Measurements from ENCODE around the gene LTN1.
"Not testable (repeated sequence)": the region's sequence is repeated elsewhere in the genome, so short reads cannot be mapped to it uniquely, and the experiment has no call there.

LTN1 gene

DNA sequence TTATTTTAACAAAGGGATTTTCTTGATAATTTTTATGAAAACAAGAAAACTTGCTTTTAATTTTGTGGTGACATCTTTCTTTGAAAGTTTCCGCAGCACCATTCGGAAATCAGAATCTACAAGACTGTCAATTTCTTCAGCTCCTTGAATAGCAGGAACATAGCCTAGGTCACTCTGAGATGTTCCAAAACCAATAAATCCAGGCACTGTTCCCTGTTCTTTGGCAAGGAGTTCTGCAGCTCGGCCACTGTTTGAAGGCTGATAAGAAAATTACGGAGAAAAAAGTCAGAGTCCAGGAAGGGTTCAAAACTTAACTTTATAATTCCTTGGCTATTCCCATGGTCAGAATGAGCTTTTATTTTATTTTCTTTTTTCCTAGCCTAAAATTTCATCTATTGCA, 6.0 kb downstream of the LTN1 start:
- DNase-seq, result no peak

DNA sequence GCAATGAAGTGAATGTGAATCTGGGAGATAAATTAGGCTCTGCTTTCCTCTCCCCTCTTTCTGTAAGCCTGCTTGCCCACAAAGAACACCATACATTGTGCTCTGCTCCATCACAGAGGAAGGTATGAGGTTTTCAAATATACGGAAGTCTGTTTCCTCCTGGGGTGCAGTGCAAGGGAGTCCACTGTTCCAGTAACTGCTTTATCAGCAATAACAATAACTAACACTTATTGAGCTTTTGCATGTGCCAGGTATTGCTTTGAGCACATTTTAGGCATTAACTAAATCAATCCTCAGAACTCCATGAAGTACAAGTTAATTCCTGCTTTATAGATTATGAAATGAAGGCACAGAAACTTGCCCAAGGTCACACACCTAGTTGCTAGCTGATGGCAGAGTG, 10.0 kb downstream of the LTN1 start:
- DNase-seq, result no peak

DNA sequence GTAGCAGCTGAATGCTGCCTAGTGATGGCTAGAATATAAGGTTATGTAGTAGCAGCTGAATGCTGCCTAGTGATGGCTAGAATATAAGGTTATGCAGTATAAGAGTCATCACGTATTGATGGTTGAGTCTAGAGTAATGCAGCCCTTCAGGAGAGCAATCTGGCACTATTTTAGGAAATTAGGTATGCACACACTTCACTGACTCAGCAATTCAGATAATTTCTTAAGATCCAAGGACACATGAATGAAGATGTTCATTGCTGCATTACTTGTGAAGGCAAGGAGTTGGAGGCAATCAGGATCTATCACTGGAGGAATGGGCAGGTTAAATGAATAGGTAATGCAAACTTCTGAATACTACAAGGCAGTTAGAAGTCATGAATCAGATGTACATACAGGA, 13.6 kb downstream of the LTN1 start:
- DNase-seq, result no peak

DNA sequence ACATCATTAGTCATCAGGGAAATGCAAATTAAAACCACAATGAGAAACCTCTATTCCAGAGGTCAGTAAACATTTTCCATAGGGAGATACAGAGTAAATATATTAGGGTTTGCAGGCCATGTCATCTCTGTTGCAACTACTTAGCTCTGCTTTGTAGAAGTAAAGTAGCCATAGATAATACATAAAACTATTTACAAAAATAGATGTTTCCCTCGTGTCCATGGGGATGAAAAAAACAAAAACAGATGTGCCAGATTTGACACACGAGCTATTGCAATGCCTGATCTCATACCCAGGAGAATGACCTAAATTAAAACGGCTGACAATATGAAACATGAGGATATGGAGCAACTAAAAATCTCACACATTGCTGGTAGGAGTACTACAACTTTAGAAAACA, 17.3 kb downstream of the LTN1 start:
- DNase-seq, result no peak

DNA sequence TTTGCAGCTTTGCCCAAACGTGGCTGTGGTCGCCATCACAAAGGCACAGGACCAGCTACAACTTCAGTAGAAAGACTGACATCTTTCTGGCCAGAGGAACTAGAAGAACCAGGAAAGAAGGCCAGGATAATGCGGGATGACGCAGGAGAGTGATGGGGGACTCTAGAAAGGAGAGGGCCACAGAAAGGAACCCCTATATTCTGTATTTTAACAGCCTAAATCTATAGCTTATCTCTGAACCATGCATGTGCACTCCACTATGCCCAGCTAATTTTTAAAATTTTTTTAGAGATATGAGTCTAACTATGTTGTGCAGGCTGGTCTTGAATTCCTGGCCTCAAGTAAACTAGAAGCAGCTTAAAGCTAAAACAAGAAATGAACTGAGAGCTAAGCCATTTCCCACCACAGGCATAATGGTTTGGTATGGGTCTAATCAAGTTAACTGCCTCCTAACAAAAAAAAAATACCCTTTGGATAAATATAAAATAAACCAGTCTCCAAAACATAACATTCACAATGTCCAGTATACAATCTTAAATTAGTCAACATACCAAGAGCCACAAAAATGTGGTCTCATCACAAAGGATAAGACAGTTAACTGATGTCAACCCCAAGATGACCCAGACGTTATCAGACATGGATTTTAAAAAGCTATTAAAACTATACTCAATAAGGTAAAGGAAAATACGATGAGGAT, 18.0 kb downstream of the LTN1 start:
- no peak for DNase-seq

DNA sequence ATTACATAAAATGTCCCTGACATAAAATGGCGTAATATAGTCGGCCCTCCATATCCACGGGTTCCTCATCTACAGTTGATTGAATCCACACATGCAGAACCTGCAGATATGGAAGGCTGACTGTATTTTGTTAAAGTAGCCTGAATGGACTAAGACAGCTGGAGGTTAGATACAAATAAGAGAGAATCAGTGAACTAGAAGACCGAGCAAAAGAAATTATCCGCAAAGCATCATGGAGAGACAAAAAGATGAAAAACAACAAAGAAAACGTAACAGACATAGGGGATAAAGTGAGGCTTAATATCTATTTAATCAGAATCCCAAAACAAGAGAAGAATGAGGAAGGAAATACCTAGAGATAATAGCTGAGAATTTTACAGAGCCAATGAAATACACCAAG, 20.3 kb downstream of the LTN1 start:
- DNase-seq, result no peak

DNA sequence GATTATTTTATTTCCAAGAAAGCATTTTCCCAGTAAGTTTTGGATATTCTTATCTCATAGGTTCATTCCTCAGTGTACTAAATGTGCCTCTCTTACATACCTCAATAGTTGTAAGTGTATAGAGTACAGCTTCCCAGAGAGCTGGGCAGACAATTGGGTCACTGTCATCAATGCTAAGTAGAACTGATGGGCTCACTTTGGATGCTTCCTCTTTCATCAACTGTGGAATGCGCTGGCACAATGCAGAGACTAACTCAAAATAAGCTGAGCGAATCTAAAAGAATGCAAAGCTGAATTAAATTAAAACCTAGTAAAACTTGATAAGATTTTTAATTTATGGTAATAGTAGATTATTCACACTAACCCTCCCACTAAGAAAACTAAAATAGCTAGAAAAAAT, 21.5 kb downstream of the LTN1 start:
- no peak for DNase-seq

DNA sequence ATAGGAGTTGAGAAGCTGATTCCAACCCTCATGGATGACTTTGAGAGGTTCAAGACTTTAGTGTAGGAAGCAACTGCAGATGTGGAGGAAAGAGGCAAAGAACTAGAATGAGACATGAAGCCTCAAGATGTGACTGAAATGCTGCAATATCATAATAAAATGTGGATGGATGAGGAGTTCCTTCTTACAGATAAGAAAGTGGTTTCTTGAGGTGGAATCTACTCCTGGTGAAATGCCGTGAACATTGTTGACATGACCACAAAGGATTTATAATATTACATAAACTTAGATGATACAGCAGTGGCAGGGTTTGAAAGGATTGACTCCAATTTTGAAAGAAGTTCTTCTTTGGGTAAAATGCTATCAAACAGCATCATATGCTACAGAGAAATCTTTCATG, 28.8 kb downstream of the LTN1 start:
- DNase-seq, result no peak

DNA sequence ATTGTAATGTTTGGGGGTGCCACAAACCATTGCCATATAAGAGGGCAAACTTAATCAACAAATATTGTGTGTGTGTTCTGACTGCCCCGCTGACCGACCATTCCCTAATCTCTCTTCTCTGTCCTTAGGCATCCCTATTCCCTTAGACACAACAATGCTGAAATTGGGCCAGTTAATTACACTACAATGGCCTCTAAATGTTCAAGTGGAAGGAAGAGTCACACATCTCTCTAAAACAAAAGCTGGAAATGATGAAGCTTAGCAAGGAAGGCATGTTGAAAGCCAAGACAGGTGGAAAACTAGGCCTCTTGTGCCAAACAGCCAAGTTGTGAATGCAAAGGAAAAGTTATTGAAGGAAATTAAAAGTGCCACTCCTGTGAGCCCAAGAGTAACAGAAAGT, 30.2 kb downstream of the LTN1 start:
- no peak for DNase-seq

DNA sequence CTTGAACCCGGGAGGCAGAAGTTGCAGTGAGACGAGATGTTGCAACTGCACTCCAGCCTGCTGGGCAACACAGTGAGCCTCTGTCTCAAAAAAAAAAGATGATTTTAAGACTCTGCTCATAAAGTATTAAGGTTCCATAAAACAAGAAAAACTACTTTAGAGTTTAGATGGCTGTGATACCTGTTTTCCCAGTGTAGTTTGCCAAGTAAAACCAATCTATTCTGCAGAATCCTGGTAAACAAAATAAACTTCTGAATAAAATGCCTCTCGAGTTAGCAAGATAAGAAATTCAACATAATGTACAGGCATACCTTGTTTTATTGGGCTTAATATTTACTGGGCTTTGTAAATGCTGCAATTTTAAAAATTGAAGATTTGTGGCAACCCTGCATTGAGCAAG, 30.8 kb downstream of the LTN1 start:
- DNase-seq, result no peak

DNA sequence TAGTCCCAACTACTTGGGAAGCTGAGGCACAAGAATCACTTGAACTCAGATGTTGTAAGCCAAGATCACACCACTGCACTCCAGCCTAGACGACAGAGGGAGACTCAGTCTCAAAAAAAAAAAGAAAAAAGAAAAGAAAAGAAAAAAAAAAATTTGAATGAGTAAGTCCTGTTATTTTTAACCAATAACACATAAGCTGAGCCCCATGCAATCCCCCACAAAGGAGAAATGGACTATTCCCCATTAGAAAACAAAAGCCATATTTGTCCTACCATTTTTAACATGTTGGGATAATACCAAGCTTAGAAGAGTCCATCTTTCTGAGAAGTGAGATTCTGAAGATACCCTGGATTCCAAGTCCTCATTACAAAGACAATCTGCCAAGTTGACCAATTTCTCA, 32.4 kb downstream of the LTN1 start:
- DNase-seq, result no peak

DNA sequence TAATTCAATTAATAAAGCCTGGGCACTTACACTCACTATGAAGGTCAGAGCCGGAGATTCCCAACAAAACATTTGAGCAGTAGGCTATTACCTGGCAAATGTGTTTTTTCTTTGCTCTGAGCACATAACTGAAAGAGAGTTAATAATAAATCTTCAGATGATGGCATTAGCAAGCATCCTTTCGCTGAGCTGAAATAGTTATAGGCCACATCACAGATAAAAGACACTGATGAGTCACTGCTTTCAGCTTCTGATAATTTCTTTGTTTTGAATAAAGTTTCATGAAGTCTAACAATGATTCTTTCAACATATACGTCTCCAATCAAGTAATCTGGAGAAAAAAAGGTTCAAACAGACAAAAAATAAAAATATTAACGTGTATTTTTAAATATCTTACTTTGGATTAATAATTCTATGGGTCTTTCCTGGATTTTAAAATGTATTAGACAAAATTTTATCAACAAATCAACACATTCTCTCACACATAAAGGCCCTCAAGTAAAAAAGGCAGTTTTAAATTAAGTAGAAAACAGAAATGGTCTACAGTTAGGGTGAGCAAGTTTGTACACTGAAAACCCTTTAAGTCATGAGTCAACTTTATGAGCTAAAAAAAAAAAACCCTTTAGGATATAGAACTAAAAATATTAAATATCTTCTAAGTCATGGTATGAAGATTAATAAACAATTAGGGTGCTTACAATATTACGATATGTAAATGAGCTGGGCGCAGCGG, 33.1 kb downstream of the LTN1 start:
- DNase-seq, result no peak

DNA sequence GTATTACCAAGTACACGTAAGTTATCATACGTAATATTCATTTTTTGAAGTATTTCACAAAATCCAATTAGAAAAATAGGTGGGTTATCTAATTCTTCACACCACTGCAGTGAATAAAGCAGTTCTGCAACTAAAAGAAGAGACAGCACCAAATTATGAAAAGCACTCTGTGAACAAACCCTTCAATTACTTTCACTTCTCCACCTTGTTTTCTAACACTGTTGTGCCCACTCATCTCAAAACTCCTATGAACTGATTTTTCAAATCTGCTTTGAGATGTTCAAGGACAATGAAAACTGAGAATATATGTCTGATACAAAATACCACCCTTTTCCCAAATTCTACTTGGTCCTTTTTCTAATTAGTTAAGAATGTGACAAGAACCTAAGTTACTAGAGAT, 39.4 kb downstream of the LTN1 start:
- no peak for DNase-seq

DNA sequence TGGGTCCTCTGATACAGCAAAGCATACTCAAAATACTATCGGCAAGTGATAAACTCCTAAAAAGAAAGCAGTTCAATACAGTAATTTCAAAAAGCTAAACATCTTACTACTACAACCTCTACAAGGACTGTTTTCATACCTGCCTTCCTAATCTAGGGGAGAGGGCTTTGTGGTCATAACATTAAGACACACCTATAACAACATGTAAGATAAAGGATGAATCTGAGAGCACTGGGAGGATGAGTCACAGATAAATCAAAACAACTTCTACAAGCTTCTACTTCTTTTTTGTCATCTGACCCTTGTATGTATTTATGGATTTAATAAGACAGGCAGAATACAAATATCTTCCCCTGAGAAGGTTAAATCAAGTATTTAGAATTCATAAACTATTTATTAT, 40.0 kb downstream of the LTN1 start:
- no peak for DNase-seq

DNA sequence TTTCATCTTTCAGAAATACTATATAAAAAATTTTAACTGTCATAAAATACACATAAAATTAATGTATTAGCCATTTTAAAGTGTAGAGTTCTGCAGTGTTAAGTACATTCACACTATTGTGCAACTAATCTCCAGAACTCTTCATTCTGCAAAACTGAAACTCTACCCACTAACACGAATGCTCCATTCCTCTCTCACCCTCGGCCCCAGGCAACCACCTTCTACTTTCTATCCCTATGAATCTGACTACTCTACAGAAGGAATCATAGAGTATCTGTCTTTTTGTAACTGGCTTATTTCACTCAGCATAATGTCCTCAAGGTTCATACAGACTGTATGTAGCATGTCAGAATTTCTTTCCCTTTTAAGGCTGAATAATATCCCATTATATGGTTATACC, 43.4 kb downstream of the LTN1 start:
- no peak for DNase-seq

DNA sequence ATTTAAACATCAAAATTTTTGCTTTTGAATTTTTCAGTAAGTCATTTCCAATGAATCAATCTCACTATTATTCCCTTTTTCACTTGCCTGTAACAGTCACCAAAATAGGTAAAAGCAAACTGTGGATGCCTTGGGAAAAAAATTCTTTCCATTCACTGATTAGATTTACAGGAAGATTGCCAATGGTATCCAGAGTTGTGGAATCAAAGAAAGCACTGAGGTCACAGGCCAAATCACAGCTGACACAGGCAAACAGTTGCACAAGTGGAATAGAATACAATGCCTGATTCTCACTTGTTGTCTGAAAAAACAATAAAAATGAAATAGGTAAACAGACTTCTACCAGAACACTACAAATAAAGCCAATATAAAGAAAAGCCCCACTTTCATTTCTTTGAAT, 48.4 kb downstream of the LTN1 start:
- no peak for DNase-seq

DNA sequence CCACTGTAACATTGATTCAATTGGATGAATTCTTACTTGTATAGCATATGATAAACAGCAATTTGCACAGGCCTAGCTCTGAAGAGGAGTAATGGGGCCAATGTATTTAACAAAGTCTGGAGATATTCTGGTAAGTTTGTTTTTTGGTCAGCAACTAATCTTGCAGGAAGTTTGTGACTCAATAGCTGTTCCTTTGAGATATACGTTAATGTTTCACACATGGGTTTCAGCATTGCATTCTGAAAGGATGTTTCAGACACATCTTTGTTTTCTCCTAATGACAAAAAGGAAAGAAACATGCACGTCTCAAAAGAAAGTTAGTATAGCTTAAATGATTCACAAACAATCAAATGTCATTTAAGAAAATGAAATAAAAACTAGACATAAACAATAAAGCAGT, 49.0 kb downstream of the LTN1 start:
- no peak for DNase-seq

DNA sequence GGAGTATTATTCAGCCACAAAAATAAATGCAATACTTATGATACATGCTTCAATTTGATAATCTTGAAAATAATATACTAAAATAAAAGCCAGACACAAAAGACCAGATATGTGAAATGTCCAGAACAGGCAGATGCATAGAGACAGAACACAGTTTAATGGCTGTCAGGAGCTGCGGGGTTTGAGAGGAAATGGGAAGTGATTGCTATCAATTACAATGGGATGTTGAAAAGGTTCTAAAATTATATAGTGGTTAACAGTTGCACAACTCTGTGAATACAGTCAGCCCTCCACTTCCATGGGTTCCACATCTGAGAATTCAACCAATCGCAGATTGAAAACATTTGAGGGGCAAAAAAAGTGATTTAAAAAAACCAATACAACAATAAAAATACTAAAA, 54.0 kb downstream of the LTN1 start:
- DNase-seq, result no peak

DNA sequence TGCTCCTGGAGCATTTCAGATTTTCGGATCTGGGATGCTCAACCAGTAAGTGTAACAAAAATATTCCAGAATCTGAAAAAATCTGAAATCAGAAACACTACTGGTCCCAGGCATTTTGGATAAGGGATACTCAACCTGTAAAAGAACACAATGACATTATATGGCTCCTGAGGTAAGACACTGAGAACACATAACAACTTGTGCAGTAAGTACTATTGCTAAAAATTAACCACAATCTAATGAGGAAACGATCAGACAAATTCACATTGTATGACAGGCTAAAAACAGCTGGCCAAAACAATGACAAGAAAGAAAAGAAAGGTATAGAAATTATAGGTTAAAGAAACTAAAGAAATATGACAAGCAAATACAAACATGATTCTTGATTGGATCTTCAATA, 54.9 kb downstream of the LTN1 start:
- DNase-seq, result no peak

DNA sequence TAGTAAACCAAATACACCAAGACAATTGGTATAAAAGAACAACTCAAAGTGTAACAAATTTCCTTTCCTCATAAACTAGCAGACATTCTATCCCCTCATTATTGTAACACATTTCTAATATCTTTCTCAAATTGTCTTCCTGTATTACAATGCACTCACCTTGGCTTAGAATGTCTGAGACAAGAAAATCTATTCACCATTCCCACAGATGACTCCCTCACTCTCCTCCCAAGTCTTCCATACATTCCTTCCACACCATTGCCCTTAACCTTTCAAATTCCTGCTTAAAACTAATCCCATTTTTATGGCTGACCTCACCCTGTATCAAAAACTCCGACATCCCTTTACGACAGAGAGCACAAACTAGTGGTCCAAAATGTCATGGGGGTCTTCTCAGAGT, 56.0 kb downstream of the LTN1 start:
- DNase-seq, result no peak

DNA sequence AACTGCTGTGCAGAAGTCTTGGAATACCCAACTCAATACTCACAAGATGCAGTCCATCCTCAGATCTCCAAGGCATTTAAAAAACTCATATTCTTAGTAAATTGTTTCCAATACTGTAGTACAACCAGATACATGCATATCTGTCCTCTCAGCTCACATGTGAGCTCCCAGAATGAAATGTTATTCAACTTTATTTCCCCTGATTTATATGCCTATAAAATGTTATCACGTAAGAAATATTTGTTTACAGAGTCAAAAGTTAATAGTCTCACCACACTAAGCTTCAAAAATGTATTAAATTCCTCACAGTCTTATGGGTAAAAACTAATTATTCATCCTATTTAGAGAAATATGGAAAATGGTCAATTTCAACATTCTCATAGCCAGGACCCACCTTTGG, 56.6 kb downstream of the LTN1 start:
- no peak for DNase-seq

DNA sequence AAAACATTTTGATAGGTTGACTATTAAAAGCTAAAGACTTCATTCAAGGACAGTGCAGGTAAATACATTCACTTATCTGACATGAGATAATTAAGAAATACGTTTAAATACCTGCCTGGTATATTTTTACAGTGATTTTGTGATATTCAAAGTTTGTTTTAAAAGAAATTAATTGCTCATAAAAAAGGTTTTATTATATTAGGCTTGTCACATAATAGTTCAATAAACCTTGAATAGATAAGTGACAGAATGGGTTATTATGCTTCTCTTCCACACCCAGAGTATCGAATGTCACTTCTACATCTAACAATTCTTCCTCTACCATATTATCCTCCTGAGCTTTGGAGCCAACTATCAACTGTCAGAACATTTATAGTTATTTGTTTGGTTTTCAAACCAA, 60.0 kb downstream of the LTN1 start:
- DNase-seq, result no peak

DNA sequence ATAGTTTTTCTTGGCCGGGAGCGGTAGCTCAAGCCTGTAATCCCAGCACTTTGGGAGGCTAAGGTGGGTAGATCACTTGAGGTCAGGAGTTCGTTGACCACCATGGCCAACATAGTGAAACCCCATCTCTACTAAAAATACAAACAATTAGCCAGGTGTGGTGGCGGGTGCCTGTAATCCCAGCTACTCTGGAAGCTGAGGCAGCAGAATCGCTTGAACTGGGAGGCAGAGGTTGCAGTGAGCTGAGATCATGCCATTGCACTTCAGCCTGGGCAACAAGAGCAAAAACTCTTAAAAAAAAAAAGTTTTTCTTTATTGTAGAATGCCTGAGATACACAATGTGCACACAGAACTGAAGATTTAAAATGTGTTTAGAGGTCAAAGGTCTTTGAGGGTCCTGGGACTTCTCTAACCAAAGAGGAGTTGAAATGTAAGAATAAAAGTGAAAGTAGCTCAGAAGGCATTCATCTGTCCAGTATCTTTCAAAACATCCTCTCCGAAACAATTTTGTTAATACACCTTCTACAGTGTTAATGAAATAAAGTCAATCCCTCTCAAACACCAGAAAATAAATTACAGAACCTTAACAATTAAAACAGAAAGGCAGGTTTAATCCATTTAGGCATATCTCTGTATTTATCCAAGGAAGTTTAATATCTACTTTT, 60.8 kb downstream of the LTN1 start:
- not testable (repeated sequence) for DNase-seq

DNA sequence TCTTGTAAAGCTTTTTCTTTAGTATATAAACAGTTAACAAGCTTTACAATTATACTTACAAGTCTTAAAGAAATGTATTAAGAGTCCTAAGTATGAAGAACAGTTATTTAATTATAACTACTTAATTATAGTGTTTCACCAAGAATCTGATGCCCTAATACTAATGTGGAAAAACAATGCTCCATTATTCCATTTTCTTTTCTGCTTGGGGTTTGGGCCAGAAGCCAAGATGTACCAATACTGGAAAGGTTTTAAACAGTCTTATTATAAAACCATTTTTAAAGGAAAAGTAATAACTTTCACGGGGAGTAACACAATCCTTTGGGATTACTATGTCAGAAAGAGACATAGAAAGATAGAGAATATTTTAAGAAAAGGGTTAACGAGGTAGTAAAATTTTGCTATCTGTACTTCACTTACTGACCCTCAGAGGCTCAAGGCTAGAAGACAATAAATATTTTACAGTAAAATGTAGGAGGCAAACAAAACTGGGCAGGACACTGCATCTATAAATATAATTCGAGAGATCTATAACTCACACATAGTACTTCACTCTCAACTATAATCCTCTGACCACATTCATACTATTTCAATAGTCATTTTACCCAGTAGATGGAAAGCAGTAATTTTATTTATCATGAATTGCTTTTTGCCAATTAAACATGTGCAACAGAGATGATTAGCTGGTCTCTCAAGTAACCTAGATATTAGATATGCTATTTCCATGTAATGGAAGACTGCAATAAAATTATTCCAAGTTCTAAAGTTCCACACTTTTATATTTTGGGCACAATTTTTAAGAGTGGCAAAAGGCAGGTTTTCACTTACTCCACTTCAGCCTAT, 63.9 kb downstream of the LTN1 start:
- DNase-seq, result no peak

All from NCI-H1694 (cell line).